PC-3 (cell line): ENCODE results near the gene PMAIP1. TPM values are rescaled to one million over a fixed set of nuclear protein-coding genes. Genes with fewer than 3 reads are reported as not detected.
A peak's percentile ranks its signal among the peaks of the same experiment; 100 is the strongest.

Experiments
- ATAC-seq: fragments of 200-7000 bp; cut with Tn5 transposase; 2 replicates; pipeline ENCODE4 v1.9.1; 2020; ENCODE audit warnings: mild to moderate bottlenecking, moderate library complexity
- BruUV-seq: library from RNA; stranded (reverse); fragments of 400-500 nt; replicated peaks from 2 replicates; lab custom pipeline; 2021; lab: Mats Ljungman, UMichigan
- CTCF ChIA-PET: fragments of 300-600 bp; sonication (Branson Sonifier 250); formaldehyde crosslinking; loops from one replicate; lab custom pipeline; 2022; ENCODE audit warnings: antibody characterized with exemption; lab: Charles Lee
- POLR2A ChIA-PET: fragments of 300-600 bp; sonication (Branson Sonifier 250); formaldehyde crosslinking; loops from one replicate; lab custom pipeline; 2022; ENCODE audit warnings: antibody characterized with exemption; ENCODE audit not compliant: unreplicated experiment; lab: Charles Lee
- DNase-seq: peaks from one replicate; pipeline ENCODE4 v3.0.0-alpha.2; 2015
- H2AFZ ChIP-seq: fragments of 300-600 bp; sonication (generic); 2 replicates; pipeline ENCODE4 v1.6.0; 2016; ENCODE audit warnings: antibody characterized with exemption, low read length
- H3F3A ChIP-seq: fragments of 300-600 bp; sonication (generic); one replicate; pipeline ENCODE4 v1.6.0; 2017; ENCODE audit warnings: antibody characterized with exemption, low read length, control low read depth, mild to moderate bottlenecking; ENCODE audit not compliant: unreplicated experiment
- H3K27ac ChIP-seq: fragments of 300-600 bp; sonication (generic); 2 replicates; pipeline ENCODE4 v1.5.1; 2016; ENCODE audit warnings: mild to moderate bottlenecking, low read length
- H3K27me3 ChIP-seq: fragments of 300-600 bp; sonication (generic); 2 replicates; pipeline ENCODE4 v1.6.1; 2016; ENCODE audit warnings: low read length, mixed read lengths
- H3K36me3 ChIP-seq: fragments of 300-600 bp; sonication (generic); 2 replicates; pipeline ENCODE4 v1.6.1; 2016; ENCODE audit warnings: low read depth, mixed run types, low read length, mixed read lengths
- H3K4me1 ChIP-seq: fragments of 300-600 bp; sonication (generic); 2 replicates; pipeline ENCODE4 v1.5.1; 2016; ENCODE audit warnings: low read length; ENCODE audit not compliant: insufficient read depth
- H3K4me2 ChIP-seq: fragments of 300-600 bp; sonication (generic); 2 replicates; pipeline ENCODE4 v1.6.0; 2016; ENCODE audit warnings: low read length
- H3K4me3 ChIP-seq: fragments of 300-600 bp; sonication (generic); 2 replicates; pipeline ENCODE4 v1.5.1; 2016; ENCODE audit warnings: mild to moderate bottlenecking, low read length, mixed read lengths
- H3K79me2 ChIP-seq: fragments of 300-600 bp; sonication (generic); 2 replicates; pipeline ENCODE4 v1.6.1; 2017; ENCODE audit warnings: low read length, mixed read lengths
- H3K9ac ChIP-seq: fragments of 300-600 bp; sonication (generic); 2 replicates; pipeline ENCODE4 v1.6.0; 2016; ENCODE audit warnings: mild to moderate bottlenecking, low read length
- H3K9me2 ChIP-seq: fragments of 300-600 bp; sonication (generic); replicated peaks from 2 replicates; pipeline ENCODE4 v1.6.1; 2016; ENCODE audit warnings: mixed run types, low read length, mixed read lengths
- H3K9me3 ChIP-seq: fragments of 300-600 bp; sonication (generic); 2 replicates; pipeline ENCODE4 v1.6.1; 2016; ENCODE audit warnings: low read length, mixed read lengths
- H4K20me1 ChIP-seq: fragments of 300-600 bp; sonication (generic); 2 replicates; pipeline ENCODE4 v1.6.1; 2016; ENCODE audit warnings: low read length, mixed read lengths
- CTCF ChIP-seq: fragments of 300-600 bp; sonication (generic); conservative IDR thresholded peaks from 2 replicates; pipeline ENCODE4 v1.5.1; 2017; ENCODE audit warnings: antibody characterized with exemption, low read depth, mild to moderate bottlenecking, low read length
- EZH2 ChIP-seq: fragments of 300-600 bp; sonication (generic); IDR thresholded peaks from one replicate; pipeline ENCODE4 v1.6.1; 2017; ENCODE audit warnings: antibody characterized with exemption, mild to moderate bottlenecking, low read length; ENCODE audit not compliant: unreplicated experiment
- EZH2phosphoT487 ChIP-seq: fragments of 300-600 bp; sonication (generic); IDR thresholded peaks from 2 replicates; pipeline ENCODE4 v1.6.1; 2018; ENCODE audit warnings: mild to moderate bottlenecking, antibody characterized with exemption, low read length, borderline replicate concordance
- intact Hi-C: fragments of 100-400 bp; cut with micrococcal nuclease; formaldehyde crosslinking; loops from 2 replicates; pipeline ENCODE4 v1.9.0; 2023
- total RNA-seq: library from RNA; depleted of rRNA; stranded (reverse); fragments of >200 nt; gene quantifications from 2 replicates; pipeline ENCODE4 v1.2.3, GENCODE V29; 2014; rRNA removed

PMAIP1 gene
- total RNA-seq, 1 experiment from 2014 or later, result 41.5 TPM

GRCh38 chr18:59952283-59953007, 52.6 kb downstream of the PMAIP1 start:
- H3K9ac ChIP-seq, result no peak overlapping the region
- H3K79me2 ChIP-seq, result no peaks in the 10 kb centered on the region
- H3K36me3 ChIP-seq, result no peaks in the 10 kb centered on the region
- TF ChIP-seq EZH2 (no peak), EZH2phosphoT487 (no peak), CTCF (no peak)
- peaks cover 21% of the 10 kb centered on the region for H3F3A ChIP-seq
- intact Hi-C loops, result loop anchor here (1.0 kb wide), 2 partner anchors 33 to 50 kb away; no protein-coding TSS in a partner anchor
- H3K9me3 ChIP-seq, result no peaks in the 10 kb centered on the region
- ChIA-PET POLR2A (interaction anchor here (0.7 to 2.7 kb wide), 3 partner anchors 51 to 108 kb away, joined by 4 to 23 read pairs (median 4); partner anchors contain the start of gene PMAIP1), CTCF (interaction anchor here (0.7 to 1.1 kb wide), 2 partner anchors 32 to 102 kb away, joined by 3 read pairs; no protein-coding TSS in a partner anchor)
- DNase-seq (no peak), ATAC-seq (peak; percentile 9)
- no TSS peak for BruUV-seq
- H3K4me2 ChIP-seq, result peak overlapping the region; percentile 27
- no peak overlapping the region for H3K4me3 ChIP-seq
- no peak overlapping the region for H2AFZ ChIP-seq
- H3K27ac ChIP-seq, result peak overlapping the region; percentile 72
- no peaks in the 10 kb centered on the region for H4K20me1 ChIP-seq
- no peaks in the 10 kb centered on the region for H3K9me2 ChIP-seq
- H3K4me1 ChIP-seq, result peaks cover 41% of the 10 kb centered on the region
- H3K27me3 ChIP-seq, result no peaks in the 10 kb centered on the region

Other genes with a start within 250 kb of the PMAIP1 start
- 13.9 and 20.8 TPM in 2 replicates for gene CCBE1, start 202.6 kb upstream of the PMAIP1 start, total RNA-seq